GM19455 (cell line): ENCODE data around the gene FANCC.
"Not testable (repeated sequence)": the region's sequence is repeated elsewhere in the genome, so short reads cannot be mapped to it uniquely, and the experiment has no call there.

ENCODE experiments used
- ATAC-seq: cut with Tn5 transposase; IDR thresholded peaks from one replicate; pipeline ENCODE4 v1.9.1; 2021; ENCODE audit not compliant: unreplicated experiment

Gene FANCC

DNA sequence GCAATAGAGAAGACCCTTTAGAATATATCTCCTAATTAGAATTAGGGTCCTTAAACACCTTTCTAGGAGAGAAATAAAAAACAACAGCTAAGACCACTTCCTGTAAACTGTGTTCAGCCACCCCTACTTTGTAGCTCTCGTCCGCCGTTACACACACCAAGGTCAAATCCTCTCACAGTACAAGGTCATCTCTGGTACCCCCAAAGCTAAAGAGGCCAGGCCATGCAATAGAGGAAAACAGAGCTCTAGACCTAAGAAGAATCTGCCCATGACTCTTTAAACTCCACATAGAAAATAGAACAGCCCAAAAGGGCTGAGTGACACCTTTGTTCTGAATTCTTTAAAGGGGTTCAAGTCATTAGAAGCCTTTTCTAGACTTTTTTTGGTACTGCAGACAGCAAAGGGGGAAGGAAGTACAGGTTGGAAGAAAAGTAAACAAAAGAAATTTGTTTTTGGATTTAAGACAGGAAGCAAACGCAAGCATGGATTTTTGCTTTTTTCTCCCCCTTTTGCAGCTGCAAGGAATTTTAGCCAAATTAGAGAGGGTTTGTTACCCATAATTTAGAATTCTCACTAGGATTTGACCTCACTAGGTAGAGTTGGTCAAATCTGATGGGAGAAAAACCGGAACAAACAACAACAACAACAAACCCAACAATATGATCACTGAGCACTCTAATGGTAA is 13.4 kb upstream of the FANCC start:
- ATAC-seq = no peak

DNA sequence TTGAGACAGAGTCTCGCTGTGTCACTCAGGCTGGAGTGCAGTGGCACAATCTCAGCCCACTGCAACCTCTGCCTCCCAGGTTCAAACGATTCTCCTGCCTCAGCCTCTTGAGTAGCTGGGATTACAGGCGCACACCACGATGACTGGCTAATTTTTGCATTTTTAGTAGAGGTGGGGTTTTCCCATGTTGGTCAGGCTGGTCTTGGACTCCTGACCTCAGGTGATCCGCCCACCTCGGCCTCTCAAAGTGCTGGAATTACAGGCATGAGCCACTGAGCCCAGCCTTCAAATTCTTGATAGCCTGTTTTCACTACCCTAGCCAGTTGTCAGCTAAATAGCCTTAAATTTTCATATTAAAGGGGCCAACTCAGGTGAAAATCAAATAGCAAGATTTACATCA is 11.6 kb upstream of the FANCC start:
- ATAC-seq = not testable (repeated sequence)

DNA sequence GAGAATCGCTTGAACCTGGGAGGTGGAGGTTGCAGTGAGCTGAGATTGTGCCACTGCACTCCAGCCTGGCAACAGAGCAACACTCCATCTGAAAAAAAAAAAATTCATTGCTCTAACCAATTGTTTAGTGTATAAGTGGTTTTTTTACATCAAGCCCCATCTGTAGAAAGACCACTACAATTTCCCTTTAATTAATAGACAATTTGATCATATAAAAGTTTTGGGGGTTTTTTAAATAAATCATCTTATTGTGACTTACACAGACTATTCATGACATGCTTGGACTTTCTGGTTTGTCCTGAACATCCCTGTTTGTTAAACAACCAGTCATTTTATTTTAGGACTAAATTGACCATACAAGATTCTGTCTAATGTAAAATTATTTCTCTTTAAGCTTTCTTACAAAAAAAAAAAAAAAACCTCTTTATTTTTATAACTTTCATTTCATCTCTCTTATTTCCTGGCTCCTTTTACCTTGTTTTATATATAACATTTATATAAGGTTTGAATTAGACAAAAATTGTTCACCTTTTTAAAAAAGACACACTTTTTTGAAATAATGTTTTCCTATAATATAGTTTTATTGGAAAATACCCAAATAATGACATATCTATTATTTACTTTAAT is 9.8 kb upstream of the FANCC start:
- no peak for ATAC-seq

GRCh38 chr9:95325221-95325620 is 7.7 kb upstream of the FANCC start:
- ATAC-seq = no peak

DNA sequence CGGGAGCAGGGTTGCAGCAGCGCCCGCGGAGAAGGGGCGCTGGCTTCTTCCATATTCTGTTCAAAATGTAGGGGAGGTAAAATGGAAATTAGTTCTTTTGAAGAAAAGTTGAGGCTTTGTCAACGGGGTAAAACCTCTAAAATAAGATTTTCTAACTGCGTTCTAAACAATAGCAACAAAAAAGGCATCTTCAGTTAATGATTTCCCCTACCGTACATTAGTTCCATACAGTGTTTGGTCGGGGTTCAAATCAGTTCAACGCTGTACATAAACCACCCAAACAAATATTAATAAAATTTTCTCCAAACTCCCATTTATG is 343 bp upstream of the FANCC start:
- ATAC-seq = no peak

GRCh38 chr9:95316794-95317118 is 753 bp downstream of the FANCC start:
- peak; percentile 63 for ATAC-seq

DNA sequence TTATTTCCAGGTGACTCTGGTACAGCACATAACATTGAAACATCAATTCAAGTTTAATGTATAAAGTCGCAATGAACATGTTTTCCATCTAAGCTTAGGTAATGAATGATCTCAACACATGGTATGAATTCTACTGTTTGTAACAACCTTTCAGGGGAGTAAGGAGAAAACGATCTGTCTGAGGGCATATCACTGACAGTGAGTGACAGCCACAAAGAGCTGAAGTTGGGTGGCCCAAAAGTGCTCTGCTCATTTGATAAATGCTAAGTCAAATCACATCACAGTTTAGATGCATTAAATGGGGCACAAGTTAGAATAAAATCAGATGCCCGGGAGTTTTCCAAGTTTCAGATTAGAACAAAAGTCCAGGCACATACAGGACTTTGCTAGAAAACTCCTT is 1.2 kb downstream of the FANCC start:
- no peak for ATAC-seq

GRCh38 chr9:95315108-95315746 is 2.3 kb downstream of the FANCC start:
- ATAC-seq = no peak

DNA sequence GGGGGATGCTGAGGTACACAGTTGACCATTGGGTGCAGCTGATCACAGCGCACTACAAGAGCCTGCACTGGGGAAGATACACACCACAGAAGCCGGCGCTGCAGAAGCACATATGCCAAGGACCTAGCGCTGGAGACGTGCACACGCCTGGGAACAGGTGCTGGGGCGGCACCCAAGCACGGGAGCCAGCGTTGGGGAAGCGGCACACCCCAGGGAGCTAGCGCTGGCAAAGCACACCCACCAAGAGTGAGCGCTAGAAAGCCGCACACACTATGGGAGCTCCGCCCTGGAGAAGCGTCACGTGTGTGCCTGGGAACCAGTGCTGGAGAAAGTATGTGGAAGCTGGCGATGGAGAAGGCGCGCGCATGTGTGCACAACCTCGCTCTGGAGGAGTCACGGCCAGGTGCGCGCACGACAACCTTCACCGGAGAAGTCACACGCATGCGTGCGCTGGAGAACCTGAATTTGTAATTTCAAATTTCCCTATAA is 4.5 kb downstream of the FANCC start:
- ATAC-seq = no peak

DNA sequence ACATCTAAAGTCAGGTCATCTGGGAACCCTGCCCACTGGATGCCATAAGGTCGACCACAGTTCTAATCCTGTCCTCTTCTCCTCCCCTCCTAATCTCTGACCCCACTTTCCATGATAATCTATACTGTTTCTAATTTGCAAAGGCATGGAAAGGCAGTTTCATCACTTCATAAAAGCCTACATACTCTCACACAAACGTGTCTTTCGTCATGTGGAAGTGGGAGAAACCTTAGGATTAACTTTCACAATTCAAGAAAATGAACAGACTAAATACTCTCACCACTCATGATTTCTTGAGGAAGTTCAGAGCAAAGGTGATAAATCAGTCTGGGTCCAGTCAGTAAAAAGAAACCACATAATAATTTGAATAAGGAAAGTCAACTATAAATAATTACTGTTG is 5.5 kb downstream of the FANCC start:
- no peak for ATAC-seq

GRCh38 chr9:95307538-95307937 is 10.0 kb downstream of the FANCC start:
- ATAC-seq = no peak

DNA sequence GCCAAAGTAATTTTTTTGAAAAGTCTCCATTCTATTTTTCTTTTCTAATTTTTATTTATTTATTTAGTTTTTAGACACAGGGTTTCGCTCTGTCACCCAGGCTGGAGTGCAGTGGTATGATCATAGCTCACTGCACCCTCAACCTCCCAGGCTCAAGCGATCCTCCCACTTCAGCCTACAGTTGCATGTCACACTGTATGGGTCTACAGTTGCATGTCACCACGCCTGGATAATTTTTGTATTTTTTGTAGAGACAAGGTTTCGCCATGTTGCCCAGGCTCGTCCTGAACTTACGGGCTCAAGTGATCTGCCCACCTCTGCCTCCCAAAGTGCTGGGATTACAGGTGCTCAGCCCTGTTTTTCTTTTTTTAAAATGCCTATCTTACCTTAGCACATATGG is 10.7 kb downstream of the FANCC start:
- ATAC-seq = no peak

DNA sequence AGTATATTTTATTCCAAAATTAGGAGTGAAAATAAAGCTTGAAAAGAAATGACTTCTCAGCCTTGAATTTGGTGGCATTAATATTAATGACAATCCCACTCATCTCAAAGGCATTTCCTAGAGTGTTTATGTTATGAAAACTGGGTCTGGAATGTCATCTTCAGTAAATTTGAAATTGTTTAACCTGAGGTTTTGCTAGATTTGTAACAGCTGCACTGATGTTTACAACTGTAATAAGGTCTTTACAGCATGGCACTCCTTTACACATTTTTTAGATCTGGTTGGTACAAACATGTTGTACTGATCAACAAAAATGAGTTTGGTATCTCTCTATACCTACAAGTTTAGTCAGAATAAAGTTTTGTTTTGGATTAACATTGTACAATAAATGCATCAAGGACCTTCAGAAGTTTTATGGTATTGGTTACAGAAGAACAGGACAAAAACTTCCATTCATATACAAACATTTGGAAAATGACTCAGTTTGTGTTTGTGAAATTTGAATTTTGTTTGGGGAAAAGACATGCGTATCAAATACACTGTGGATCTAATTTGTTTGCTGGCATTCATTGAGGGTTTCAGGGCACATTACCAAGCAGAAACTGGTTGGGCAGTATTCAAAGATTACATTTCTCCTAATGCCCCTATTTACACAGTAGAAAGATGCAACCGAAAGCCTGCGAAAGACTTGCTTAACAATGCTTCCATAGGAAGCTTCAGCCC is 11.6 kb downstream of the FANCC start:
- ATAC-seq = no peak

DNA sequence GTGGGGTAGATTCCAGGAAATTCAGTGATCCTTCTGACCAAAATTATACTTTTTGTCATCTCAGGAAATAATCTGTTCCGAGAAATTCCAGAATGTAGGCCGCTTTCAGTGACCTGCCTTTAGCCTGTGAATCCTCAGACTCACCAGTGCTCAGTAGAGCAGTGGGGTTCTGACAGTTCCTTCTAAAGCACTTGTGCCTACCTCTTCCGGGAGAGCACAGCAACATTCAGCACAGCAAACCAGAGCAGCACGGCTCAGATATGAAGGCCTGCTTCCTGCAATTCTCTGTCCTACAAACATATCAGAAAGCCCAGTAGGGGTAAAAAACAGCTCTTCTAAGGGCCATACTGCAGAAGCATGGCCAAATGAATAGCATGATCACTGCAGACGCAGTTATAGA is 15.0 kb downstream of the FANCC start:
- no peak for ATAC-seq

- no peak for ATAC-seq
Measured at GRCh38 chr9:95297760-95298159, 19.7 kb downstream of the FANCC start.

GRCh38 chr9:95297316-95297715 is 20.2 kb downstream of the FANCC start:
- ATAC-seq = no peak

DNA sequence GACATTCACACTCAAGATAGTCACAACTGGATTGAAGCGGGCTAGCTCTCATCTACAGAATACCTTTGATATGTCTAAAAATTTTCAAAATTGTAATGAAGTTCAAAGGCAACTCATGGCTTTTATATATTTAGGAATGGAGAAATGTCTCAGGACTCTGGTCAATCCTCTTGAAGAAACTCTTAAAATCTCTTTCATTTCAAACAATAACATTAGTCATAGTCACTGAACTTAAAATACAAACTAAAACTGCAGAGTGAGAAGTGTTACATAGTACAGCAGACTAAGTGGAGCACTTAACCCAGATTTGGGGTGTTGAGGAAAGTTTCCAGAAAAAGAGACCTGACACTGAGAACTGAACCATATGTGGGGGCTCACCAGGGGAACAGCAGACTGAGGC is 20.7 kb downstream of the FANCC start:
- ATAC-seq = no peak

- not testable (repeated sequence) for ATAC-seq
Measured at GRCh38 chr9:95293296-95293695, 24.2 kb downstream of the FANCC start.

GRCh38 chr9:95292226-95292625 is 25.3 kb downstream of the FANCC start:
- no peak for ATAC-seq

- no peak for ATAC-seq
Measured at GRCh38 chr9:95286151-95286550, 31.4 kb downstream of the FANCC start.

DNA sequence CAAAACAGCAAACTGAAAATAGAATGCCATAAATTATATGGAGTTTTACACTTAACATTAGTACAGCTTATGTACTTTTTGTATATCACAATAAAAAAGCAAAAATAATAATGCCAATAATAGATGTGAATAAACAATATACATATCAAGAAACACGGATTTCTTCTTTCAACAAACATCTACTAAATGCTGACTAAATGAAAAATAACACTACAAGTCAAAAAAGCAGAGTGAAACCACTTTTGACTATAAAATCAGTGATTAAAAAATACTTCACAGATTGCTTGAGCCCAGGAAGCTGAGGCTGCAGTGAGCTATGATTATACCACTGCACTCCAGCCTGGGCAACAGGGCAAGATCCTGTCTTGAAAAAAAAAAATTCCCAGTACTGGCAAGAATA is 32.2 kb downstream of the FANCC start:
- ATAC-seq = no peak
